Uterus (tissue), 2 donors: ENCODE data around the gene TTC31.

ENCODE experiments used
- CTCF ChIP-seq, 4 experiments: fragments of 200-600 bp in 2 of 4; fragments of 450-650 bp in 2 of 4; sonication (generic) in 2 of 4; IDR thresholded peaks; one replicate each; pipeline ENCODE4 v1.5.1; 2016 to 2019; ENCODE audit warnings: antibody characterized with exemption in 4 of 4, mild to moderate bottlenecking in 2 of 4, moderate library complexity in 1 of 4
- POLR2A ChIP-seq, 2 donors: fragments of 450-650 bp; IDR thresholded peaks; one replicate each; pipeline ENCODE4 v1.6.1; 2016; ENCODE audit warnings: antibody characterized with exemption in 2 of 2, mild to moderate bottlenecking in 1 of 2, moderate library complexity in 1 of 2

- TF ChIP-seq POLR2A (IDR thresholded peaks at IDR 0.05), result no peak
- TF ChIP-seq CTCF (IDR thresholded peaks at IDR 0.05), result no peak
Observed at GRCh38 chr2:74486141-74486540, 3.3 kb downstream of the TTC31 start.
